GM23338 (cell line): ENCODE measurements around the gene NPC1L1.

Experiments used
- CREB1 ChIP-seq: fragments of 250-450 bp; sonication (Bioruptor Pico); IDR thresholded peaks from 2 replicates; pipeline ENCODE4 v1.5.0; 2020; ENCODE audit warnings: low read depth, mild to moderate bottlenecking, moderate library complexity
- EZH2 ChIP-seq: fragments of 200-600 bp; sonication (generic); IDR thresholded peaks from one replicate; pipeline ENCODE4 v1.8.0; 2017; ENCODE audit warnings: antibody characterized with exemption, mild to moderate bottlenecking, low read depth; ENCODE audit not compliant: unreplicated experiment
- POLR2AphosphoS5 ChIP-seq: IDR thresholded peaks from 2 replicates; pipeline ENCODE4 v1.6.1; 2016; ENCODE audit warnings: antibody characterized with exemption, low read depth
- TF ChIP-seq, protein P1 (sequence below), 2 experiments: fragments of 200-600 bp in 1 of 2; sonication (generic) in 1 of 2; conservative IDR thresholded peaks; 2 replicates each; pipeline versions ENCODE4 v1.5.1 to v1.6.1; 2016 to 2017; ENCODE audit warnings: antibody characterized with exemption in 2 of 2, low read depth in 2 of 2, mild to moderate bottlenecking in 2 of 2, moderate library complexity in 1 of 2
- TF ChIP-seq, protein P2 (sequence below): IDR thresholded peaks from one replicate; pipeline ENCODE4 v1.6.1; 2018; ENCODE audit warnings: antibody characterized with exemption; ENCODE audit not compliant: unreplicated experiment
- TF ChIP-seq, protein P3 (sequence below): IDR thresholded peaks from 2 replicates; pipeline ENCODE4 v1.6.1; 2016; ENCODE audit warnings: antibody characterized with exemption

DNA sequence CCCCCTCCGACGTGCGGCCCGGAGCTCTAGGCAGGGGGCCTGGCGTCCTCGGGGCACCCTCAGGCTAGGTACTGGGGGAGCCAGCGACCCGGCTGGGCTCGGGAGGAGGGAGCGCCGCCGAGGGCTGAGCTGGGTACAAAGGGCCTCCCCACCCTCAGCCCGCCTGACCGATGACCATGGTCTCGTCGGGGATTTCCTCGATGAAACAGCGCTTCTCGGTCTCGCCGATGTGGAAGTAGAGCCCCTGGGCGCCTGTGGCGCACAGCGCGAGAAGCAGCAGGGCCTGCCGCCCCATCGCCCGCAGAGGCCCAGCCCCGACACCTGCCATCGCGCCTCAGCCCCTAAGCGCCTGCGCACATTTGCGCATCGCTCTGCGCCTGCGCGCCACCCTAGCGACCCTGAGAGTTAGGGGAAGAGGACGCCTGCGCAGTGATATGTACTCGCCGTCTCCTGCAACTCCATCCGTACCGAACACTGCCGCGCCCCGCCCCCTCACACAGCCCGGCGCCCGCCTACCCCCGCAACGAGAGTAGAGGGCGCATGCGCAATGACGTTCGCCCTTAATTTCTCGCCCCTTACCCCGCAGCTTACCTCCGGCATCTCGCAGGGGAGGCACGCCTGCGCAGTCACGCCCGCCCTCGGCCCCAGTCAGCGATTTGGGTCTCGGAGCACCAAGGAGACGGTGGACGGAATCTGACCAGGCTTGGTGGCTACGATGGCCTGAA is 40.9 kb upstream of the NPC1L1 start, which contains the start of gene TMED4:
- TF ChIP-seq, protein P1, sequence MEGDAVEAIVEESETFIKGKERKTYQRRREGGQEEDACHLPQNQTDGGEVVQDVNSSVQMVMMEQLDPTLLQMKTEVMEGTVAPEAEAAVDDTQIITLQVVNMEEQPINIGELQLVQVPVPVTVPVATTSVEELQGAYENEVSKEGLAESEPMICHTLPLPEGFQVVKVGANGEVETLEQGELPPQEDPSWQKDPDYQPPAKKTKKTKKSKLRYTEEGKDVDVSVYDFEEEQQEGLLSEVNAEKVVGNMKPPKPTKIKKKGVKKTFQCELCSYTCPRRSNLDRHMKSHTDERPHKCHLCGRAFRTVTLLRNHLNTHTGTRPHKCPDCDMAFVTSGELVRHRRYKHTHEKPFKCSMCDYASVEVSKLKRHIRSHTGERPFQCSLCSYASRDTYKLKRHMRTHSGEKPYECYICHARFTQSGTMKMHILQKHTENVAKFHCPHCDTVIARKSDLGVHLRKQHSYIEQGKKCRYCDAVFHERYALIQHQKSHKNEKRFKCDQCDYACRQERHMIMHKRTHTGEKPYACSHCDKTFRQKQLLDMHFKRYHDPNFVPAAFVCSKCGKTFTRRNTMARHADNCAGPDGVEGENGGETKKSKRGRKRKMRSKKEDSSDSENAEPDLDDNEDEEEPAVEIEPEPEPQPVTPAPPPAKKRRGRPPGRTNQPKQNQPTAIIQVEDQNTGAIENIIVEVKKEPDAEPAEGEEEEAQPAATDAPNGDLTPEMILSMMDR (conservative IDR thresholded peaks at IDR 0.05; ENCODE audit: low read depth in 2 of 2), result no peak
- TF ChIP-seq, protein P2, sequence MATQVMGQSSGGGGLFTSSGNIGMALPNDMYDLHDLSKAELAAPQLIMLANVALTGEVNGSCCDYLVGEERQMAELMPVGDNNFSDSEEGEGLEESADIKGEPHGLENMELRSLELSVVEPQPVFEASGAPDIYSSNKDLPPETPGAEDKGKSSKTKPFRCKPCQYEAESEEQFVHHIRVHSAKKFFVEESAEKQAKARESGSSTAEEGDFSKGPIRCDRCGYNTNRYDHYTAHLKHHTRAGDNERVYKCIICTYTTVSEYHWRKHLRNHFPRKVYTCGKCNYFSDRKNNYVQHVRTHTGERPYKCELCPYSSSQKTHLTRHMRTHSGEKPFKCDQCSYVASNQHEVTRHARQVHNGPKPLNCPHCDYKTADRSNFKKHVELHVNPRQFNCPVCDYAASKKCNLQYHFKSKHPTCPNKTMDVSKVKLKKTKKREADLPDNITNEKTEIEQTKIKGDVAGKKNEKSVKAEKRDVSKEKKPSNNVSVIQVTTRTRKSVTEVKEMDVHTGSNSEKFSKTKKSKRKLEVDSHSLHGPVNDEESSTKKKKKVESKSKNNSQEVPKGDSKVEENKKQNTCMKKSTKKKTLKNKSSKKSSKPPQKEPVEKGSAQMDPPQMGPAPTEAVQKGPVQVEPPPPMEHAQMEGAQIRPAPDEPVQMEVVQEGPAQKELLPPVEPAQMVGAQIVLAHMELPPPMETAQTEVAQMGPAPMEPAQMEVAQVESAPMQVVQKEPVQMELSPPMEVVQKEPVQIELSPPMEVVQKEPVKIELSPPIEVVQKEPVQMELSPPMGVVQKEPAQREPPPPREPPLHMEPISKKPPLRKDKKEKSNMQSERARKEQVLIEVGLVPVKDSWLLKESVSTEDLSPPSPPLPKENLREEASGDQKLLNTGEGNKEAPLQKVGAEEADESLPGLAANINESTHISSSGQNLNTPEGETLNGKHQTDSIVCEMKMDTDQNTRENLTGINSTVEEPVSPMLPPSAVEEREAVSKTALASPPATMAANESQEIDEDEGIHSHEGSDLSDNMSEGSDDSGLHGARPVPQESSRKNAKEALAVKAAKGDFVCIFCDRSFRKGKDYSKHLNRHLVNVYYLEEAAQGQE, result no peak
- TF ChIP-seq EZH2 (no peak), CREB1 (peak; percentile 70; the same call in 1 of the 2 replicates), POLR2AphosphoS5 (peak; percentile 98)
- TF ChIP-seq, protein P3, sequence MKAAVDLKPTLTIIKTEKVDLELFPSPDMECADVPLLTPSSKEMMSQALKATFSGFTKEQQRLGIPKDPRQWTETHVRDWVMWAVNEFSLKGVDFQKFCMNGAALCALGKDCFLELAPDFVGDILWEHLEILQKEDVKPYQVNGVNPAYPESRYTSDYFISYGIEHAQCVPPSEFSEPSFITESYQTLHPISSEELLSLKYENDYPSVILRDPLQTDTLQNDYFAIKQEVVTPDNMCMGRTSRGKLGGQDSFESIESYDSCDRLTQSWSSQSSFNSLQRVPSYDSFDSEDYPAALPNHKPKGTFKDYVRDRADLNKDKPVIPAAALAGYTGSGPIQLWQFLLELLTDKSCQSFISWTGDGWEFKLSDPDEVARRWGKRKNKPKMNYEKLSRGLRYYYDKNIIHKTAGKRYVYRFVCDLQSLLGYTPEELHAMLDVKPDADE, result no peak
